ENCODE data around the gene KY. TPM values are rescaled to one million over a fixed set of nuclear protein-coding genes. Genes with fewer than 3 reads are reported as not detected.

The KY gene
- total and polyA plus RNA-seq, 12 donors = 1.3 to 21.1 (median 6.7) TPM

DNA sequence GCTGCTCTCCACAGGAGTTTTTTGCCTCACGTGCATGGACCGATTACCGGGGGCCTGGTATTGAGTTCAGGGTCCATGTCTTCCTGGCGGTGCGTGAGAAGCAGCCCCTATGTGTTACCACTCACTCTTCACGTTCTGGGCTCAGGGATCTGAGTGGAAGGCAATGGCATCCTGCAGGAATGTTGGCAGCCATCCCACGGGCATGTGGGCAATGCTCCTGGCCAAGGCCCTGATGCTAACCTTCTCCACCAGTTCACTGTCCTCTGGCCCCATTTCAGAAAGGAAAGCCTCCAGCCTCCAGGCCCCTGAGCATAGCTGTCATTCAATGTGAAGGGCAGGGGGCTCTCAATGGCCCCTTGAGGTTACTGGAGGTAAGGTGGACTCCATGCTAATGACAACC is 43.0 kb upstream of the KY start:
- no peaks in the 10 kb centered on the region for H3K27me3 ChIP-seq
- WGBS, 4 donors = 79 to 83% (median 80%) methylated on average over 3 to 7 of the region's 7 CpGs
- no peak overlapping the region for H3K27ac ChIP-seq
- H3K4me3 ChIP-seq = no peak overlapping the region
- TF ChIP-seq POLR2A (IDR thresholded peaks at IDR 0.05) = no peak
- H3K36me3 ChIP-seq (replicated peaks in 1 of 2) = no peaks in the 10 kb centered on the region
- no peaks in the 10 kb centered on the region for H3K9me3 ChIP-seq (replicated peaks in 1 of 3)
- intact Hi-C loops (cut with DNase I) = no loop called here
- H3K4me1 ChIP-seq (replicated peaks in 1 of 2) = no peaks in the 10 kb centered on the region
- DNase-seq = peak in 3 of 7 donors; percentile 11 to 34 (median 28)

DNA sequence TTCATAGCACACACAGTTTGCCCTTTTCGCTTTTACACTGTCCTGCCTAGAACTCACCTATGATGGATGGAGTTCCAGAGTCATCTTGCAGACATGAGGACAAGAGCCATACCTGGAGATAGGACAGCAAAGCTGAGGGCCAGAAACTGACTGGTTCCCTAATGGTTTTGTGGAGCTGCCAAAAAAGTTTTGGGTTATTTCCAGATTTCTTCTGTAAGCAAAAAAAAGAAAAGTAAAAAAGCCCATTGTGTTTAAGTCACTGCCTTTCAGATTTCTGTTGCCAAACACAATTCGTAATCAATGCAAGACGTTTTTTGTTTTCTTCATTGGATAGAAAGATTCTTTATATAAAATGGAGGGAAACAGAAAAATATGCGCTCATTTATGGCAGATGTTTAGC is 42.4 kb upstream of the KY start:
- no peaks in the 10 kb centered on the region for H3K27me3 ChIP-seq
- no peaks in the 10 kb centered on the region for H3K36me3 ChIP-seq (replicated peaks in 1 of 2)
- no peak for DNase-seq
- H3K27ac ChIP-seq = no peak overlapping the region
- H3K9me3 ChIP-seq (replicated peaks in 1 of 3) = no peaks in the 10 kb centered on the region
- no peaks in the 10 kb centered on the region for H3K4me1 ChIP-seq (replicated peaks in 1 of 2)
- H3K4me3 ChIP-seq = no peak overlapping the region
- 76 to 84% (median 79%) methylated on average over 4 of the region's 4 CpGs for WGBS, 4 donors
- TF ChIP-seq POLR2A (IDR thresholded peaks at IDR 0.05) = no peak
- no peak for TF ChIP-seq CTCF (IDR thresholded peaks at IDR 0.05)
- intact Hi-C loops (cut with DNase I) = no loop called here

DNA sequence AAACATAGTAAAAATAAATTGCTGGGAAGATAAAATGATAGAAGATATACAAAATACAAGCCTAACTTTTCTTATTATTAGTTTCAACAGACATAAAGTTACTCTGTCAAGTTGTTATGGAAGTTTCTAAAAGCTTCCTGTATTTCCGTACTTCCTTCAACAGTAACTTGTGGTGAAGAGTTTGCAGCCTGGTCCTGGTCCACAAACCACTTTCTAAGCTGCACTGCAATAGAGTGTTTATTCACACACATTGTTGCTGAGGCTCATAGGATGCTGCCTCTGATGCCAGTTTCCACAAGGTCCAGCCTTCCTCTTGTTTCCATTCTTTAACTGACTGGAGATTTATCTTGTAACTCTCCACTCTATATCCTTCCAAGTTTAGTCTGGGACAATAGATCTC is 39.4 kb upstream of the KY start:
- H3K4me3 ChIP-seq = no peak overlapping the region
- TF ChIP-seq CTCF (IDR thresholded peaks at IDR 0.05) = no peak
- 40 to 75% (median 50%) methylated on average over 1 of the region's 1 CpG for WGBS, 4 donors
- H3K36me3 ChIP-seq (replicated peaks in 1 of 2) = no peaks in the 10 kb centered on the region
- no peaks in the 10 kb centered on the region for H3K4me1 ChIP-seq (replicated peaks in 1 of 2)
- H3K27me3 ChIP-seq = no peaks in the 10 kb centered on the region
- intact Hi-C loops (cut with DNase I) = no loop called here
- no peaks in the 10 kb centered on the region for H3K9me3 ChIP-seq (replicated peaks in 1 of 3)
- no peak overlapping the region for H3K27ac ChIP-seq
- no peak for DNase-seq

DNA sequence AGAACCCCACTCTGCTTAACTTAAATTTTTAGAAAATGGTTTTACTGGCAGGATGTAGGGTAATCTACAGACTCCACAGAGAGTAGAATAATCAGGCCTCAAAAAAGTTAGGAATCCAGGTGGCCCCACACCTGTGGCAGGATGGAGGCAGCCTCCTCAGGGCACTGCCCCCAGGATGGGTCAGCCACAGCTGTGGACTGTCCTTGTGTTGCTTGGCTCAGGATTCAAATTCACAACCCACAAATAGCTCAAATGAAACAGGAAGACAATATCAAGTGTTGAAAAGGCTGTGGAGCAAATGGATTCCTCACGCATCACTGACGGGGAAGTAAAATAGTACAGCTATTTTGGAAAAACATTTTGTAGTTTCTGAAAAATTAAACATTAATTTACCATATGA is 36.8 kb upstream of the KY start:
- TF ChIP-seq POLR2A (IDR thresholded peaks at IDR 0.05) = no peak
- TF ChIP-seq CTCF (IDR thresholded peaks at IDR 0.05) = no peak
- intact Hi-C loops (cut with DNase I) = no loop called here
- Histone ChIP-seq H3K4me1 (replicated peaks in 1 of 2) (no peaks in the 10 kb centered on the region), H3K27ac (no peak overlapping the region), H3K9me3 (replicated peaks in 1 of 3) (no peaks in the 10 kb centered on the region), H3K27me3 (no peaks in the 10 kb centered on the region), H3K36me3 (replicated peaks in 1 of 2) (no peaks in the 10 kb centered on the region), H3K4me3 (no peak overlapping the region)
- no peak for DNase-seq
- WGBS, 4 donors = 83 to 94% (median 91%) methylated on average over 2 of the region's 2 CpGs

- WGBS, 4 donors = 78 to 81% (median 81%) methylated on average over 7 of the region's 7 CpGs
Observed at GRCh38 chr3:134685929-134686802, 35.3 kb upstream of the KY start.

More at GRCh38 chr3:134685929-134686802, 35.3 kb upstream of the KY start:
- no peaks in the 10 kb centered on the region for H3K27me3 ChIP-seq
- H3K9me3 ChIP-seq (replicated peaks in 1 of 3) = no peaks in the 10 kb centered on the region
- DNase-seq = no peak
- no peaks in the 10 kb centered on the region for H3K36me3 ChIP-seq (replicated peaks in 1 of 2)
- no peak overlapping the region for H3K4me3 ChIP-seq
- intact Hi-C loops (cut with DNase I) = no loop called here
- H3K27ac ChIP-seq = no peak overlapping the region
- no peaks in the 10 kb centered on the region for H3K4me1 ChIP-seq (replicated peaks in 1 of 2)
- no peak for TF ChIP-seq CTCF (IDR thresholded peaks at IDR 0.05)
- TF ChIP-seq POLR2A (IDR thresholded peaks at IDR 0.05) = no peak

Measured in adrenal gland (tissue), 12 donors.